ENCODE results near the gene CRYL1. TPM values are rescaled to one million over a fixed set of nuclear protein-coding genes. Genes with fewer than 3 reads are reported as not detected.

The CRYL1 gene
- total and polyA plus RNA-seq, 2 of the 4 experiments (the other 2 are of a cell fraction): 11.7 to 16.4 TPM

- Histone ChIP-seq H3K27ac (ENCODE audit: insufficient read depth, low read length) (no peak overlapping the region), H2AK9ac (replicated peaks; ENCODE audit: low read depth, low read length, poor library complexity) (no peak overlapping the region), H3K27me3 (ENCODE audit: control insufficient read depth, insufficient read depth, low read length) (peaks cover 2% of the 10 kb centered on the region; the same call in 1 of the 2 replicates), H4K8ac (ENCODE audit: low read depth in 2 of 2, low read length in 2 of 2) (no peak overlapping the region), H3K4me1 (ENCODE audit: control insufficient read depth, insufficient read depth, low read length) (no peaks in the 10 kb centered on the region), H3K18ac (ENCODE audit: low read depth, low read length) (no peak overlapping the region), H3K79me1 (ENCODE audit: low read depth in 1 of 2, low read length in 2 of 2) (no peaks in the 10 kb centered on the region), H3K4me3 (ENCODE audit: insufficient read depth, low read depth, low read length) (no peak overlapping the region), H2BK120ac (ENCODE audit: low read depth, low read length) (no peak overlapping the region), H2AK5ac (ENCODE audit: low read depth, low read length) (no peak overlapping the region), H3K23ac (ENCODE audit: low read depth, low read length) (no peak overlapping the region), H2AFZ (replicated peaks; ENCODE audit: low read length, poor library complexity) (peak overlapping the region; percentile 61), H3K9me3 (ENCODE audit: control insufficient read depth, insufficient read depth, low read length) (no peaks in the 10 kb centered on the region), H2BK20ac (ENCODE audit: low read depth, low read length) (no peak overlapping the region), H4K20me1 (ENCODE audit: insufficient read depth, low read length) (no peaks in the 10 kb centered on the region), H3K9ac (ENCODE audit: low read depth, low read length) (no peak overlapping the region), H3K4ac (ENCODE audit: low read depth, low read length) (no peak overlapping the region), H3K9me1 (ENCODE audit: insufficient read depth, low read length) (no peaks in the 10 kb centered on the region), H2BK15ac (ENCODE audit: low read depth, low read length) (no peak overlapping the region), H3K14ac (replicated peaks; ENCODE audit: low read depth, low read length) (no peak overlapping the region), H3K36me3 (ENCODE audit: control insufficient read depth, insufficient read depth, low read length) (no peaks in the 10 kb centered on the region), H2BK5ac (ENCODE audit: low read depth, low read length, poor library complexity, severe bottlenecking) (no peak overlapping the region), H3K56ac (ENCODE audit: extremely low read depth, insufficient read depth, low read length) (no peak overlapping the region), H4K5ac (ENCODE audit: low read depth, low read length) (no peak overlapping the region), H4K91ac (ENCODE audit: insufficient read depth, low read depth, low read length) (no peak overlapping the region), H3K4me2 (ENCODE audit: low read depth, low read length) (no peak overlapping the region)
- POLR2A ChIA-PET (ENCODE audit: unreplicated experiment): interaction anchor here (1.1 kb wide), 1 partner anchor 14 kb away, joined by 4 read pairs; the partner anchor contains the start of gene IFT88
- BruUV-seq (replicated peaks): no TSS peak
- intact Hi-C loops (cut with micrococcal nuclease) (no loop called here), dilution Hi-C loops (cut with HindIII; ENCODE audit: low sequenced_read_pairs, unreplicated experiment) (no loop called here), in situ Hi-C loops (cut with MboI; ENCODE audit: low sequenced_read_pairs) (no loop called here)
- TF ChIP-seq ELK1 (IDR thresholded peaks at IDR 0.05; ENCODE audit: borderline replicate concordance, low read depth, low read length): no peak
- TF ChIP-seq RAD21 (IDR thresholded peaks at IDR 0.05; ENCODE audit: low read length): no peak
- TF ChIP-seq MXI1 (IDR thresholded peaks at IDR 0.05; ENCODE audit: borderline replicate concordance, low read depth, low read length): no peak
- no peak for TF ChIP-seq RFX5 (IDR thresholded peaks at IDR 0.05; ENCODE audit: low read depth, low read length)
- TF ChIP-seq CEBPB (IDR thresholded peaks at IDR 0.05; ENCODE audit: low read depth, low read length): no peak
- no peak for TF ChIP-seq RCOR1 (IDR thresholded peaks at IDR 0.05; ENCODE audit: insufficient replicate concordance, low read length)
- no peak for TF ChIP-seq SMC3 (IDR thresholded peaks at IDR 0.05; ENCODE audit: low read depth, low read length)
- TF ChIP-seq FOS (IDR thresholded peaks at IDR 0.05; ENCODE audit: low read depth, low read length): no peak
- no peak for TF ChIP-seq BHLHE40 (IDR thresholded peaks at IDR 0.05; ENCODE audit: low read depth, low read length)
- no peak for TF ChIP-seq POLR2A (IDR thresholded peaks at IDR 0.05; ENCODE audit: low read depth, low read length)
- no peak for TF ChIP-seq CTCF (conservative IDR thresholded peaks at IDR 0.05; ENCODE audit: low read depth, low read length)
- TF ChIP-seq NFE2L2 (IDR thresholded peaks at IDR 0.05; ENCODE audit: low read depth, low read length): no peak
- TF ChIP-seq CHD1 (IDR thresholded peaks at IDR 0.05; ENCODE audit: low read depth, low read length): no peak
- TF ChIP-seq MAFK (IDR thresholded peaks at IDR 0.05; ENCODE audit: low read depth, low read length): no peak
- TF ChIP-seq USF2 (IDR thresholded peaks at IDR 0.05; ENCODE audit: low read depth, low read length): no peak
- TF ChIP-seq MAZ (IDR thresholded peaks at IDR 0.05; ENCODE audit: borderline replicate concordance, low read depth, low read length): no peak
- CTCF ChIA-PET: no interaction called here
- ATAC-seq (ENCODE audit: low read depth) (peak; percentile 32; the same call in 1 of the 2 replicates), DNase-seq (no peak)
- WGBS, 2 experiments (ENCODE audit: extremely low coverage in 2 of 2, insufficient read length in 1 of 2): 0% methylated on average over 1 of the region's 3 CpGs; no CpG with 5 or more reads in 1 of the 2 experiments
Observed at GRCh38 chr13:20553311-20553710, 27.7 kb upstream of the CRYL1 start.
